Fibroblast of lung (primary cell): Measurements from ENCODE around the gene NLGN4X. TPM values are rescaled to one million over a fixed set of nuclear protein-coding genes. Genes with fewer than 3 reads are reported as not detected.

ENCODE experiments used
- DNase-seq, 2 donors: peaks; one replicate each; pipeline versions ENCODE4 v3.0.0 to v3.0.0-alpha.2; 2010; ENCODE audit warnings: low read depth in 2 of 2
- H2AFZ ChIP-seq: 2 replicates; pipeline ENCODE4 v1.5.1; 2012; ENCODE audit warnings: low read length, control low read depth, inconsistent platforms
- H3K27ac ChIP-seq: 2 replicates; pipeline ENCODE4 v1.5.1; 2011; ENCODE audit warnings: low read length, control low read depth; ENCODE audit not compliant: insufficient read depth
- H3K27me3 ChIP-seq: 2 replicates; pipeline ENCODE4 v1.5.1; 2011; ENCODE audit warnings: mild to moderate bottlenecking, low read length; ENCODE audit not compliant: control insufficient read depth, insufficient read depth
- H3K36me3 ChIP-seq: 2 replicates; pipeline ENCODE4 v1.5.1; 2011; ENCODE audit warnings: low read length; ENCODE audit not compliant: control insufficient read depth, insufficient read depth
- H3K4me1 ChIP-seq: 2 replicates; pipeline ENCODE4 v1.5.1; 2011; ENCODE audit warnings: low read length; ENCODE audit not compliant: control insufficient read depth, insufficient read depth; ENCODE audit errors: extremely low read depth
- H3K4me2 ChIP-seq: 2 replicates; pipeline ENCODE4 v1.5.1; 2011; ENCODE audit warnings: low read length, control low read depth; ENCODE audit not compliant: insufficient read depth; ENCODE audit errors: extremely low read depth
- H3K4me3 ChIP-seq, 4 experiments: fragments of 200-600 bp in 1 of 4; sonication (generic) in 1 of 4; replicated peaks in 1 of 4; 2 replicates each; pipeline ENCODE4 v1.5.1; 2011 to 2016; ENCODE audit warnings: low read length in 4 of 4, low read depth in 3 of 4, mild to moderate bottlenecking in 3 of 4, control low read depth in 2 of 4, inconsistent platforms in 1 of 4, mixed read lengths in 1 of 4; ENCODE audit not compliant: insufficient read depth in 1 of 4; ENCODE audit errors: control extremely low read depth in 1 of 4
- H3K79me2 ChIP-seq: 2 replicates; pipeline ENCODE4 v1.5.1; 2012; ENCODE audit warnings: mild to moderate bottlenecking, low read length, inconsistent platforms; ENCODE audit not compliant: control insufficient read depth, insufficient read depth
- H3K9ac ChIP-seq: 2 replicates; pipeline ENCODE4 v1.5.1; 2011; ENCODE audit warnings: mild to moderate bottlenecking, low read length, control low read depth; ENCODE audit not compliant: insufficient read depth
- H3K9me3 ChIP-seq: 2 replicates; pipeline ENCODE4 v1.5.1; 2012; ENCODE audit warnings: low read depth, low read length; ENCODE audit not compliant: control insufficient read depth, insufficient read depth
- H4K20me1 ChIP-seq: 2 replicates; pipeline ENCODE4 v1.5.1; 2011; ENCODE audit warnings: low read length; ENCODE audit not compliant: control insufficient read depth, insufficient read depth; ENCODE audit errors: extremely low read depth
- CTCF ChIP-seq, 2 donors: IDR thresholded peaks in 1 of 2; conservative IDR thresholded peaks in 1 of 2; 1 replicate in 1 of 2; 2 replicates in 1 of 2; pipeline ENCODE4 v1.5.1; 2011 to 2012; ENCODE audit warnings: low read length in 2 of 2, control low read depth in 1 of 2, inconsistent platforms in 1 of 2, low read depth in 1 of 2, mild to moderate bottlenecking in 1 of 2
- EZH2 ChIP-seq: IDR thresholded peaks from 2 replicates; pipeline ENCODE4 v1.5.1; 2012; ENCODE audit warnings: low read length, control low read depth, mild to moderate bottlenecking; ENCODE audit errors: missing control alignments
- polyA plus RNA-seq, 2 donors: library from polyadenylated mRNA; depleted of rRNA in 1 of 2; stranded (reverse) in 1 of 2; unstranded in 1 of 2; fragments of >200 nt; gene quantifications; 2 replicates each; pipeline ENCODE4 v1.2.1, GENCODE V29; 2011 to 2012; ENCODE audit warnings: missing spikeins in 1 of 2
- total RNA-seq: library from RNA; depleted of rRNA; stranded (reverse); fragments of >200 nt; gene quantifications from 2 replicates; pipeline ENCODE4 v1.2.1, GENCODE V29; 2014

Gene NLGN4X
- total and polyA plus RNA-seq, 2 donors (not counting 1 experiment from before 2014, with no cell fraction given) = 0.16 TPM; not detected in 1

- H3K27me3 ChIP-seq = no peaks in the 10 kb centered on the region
- H3K36me3 ChIP-seq = no peaks in the 10 kb centered on the region
- H4K20me1 ChIP-seq = no peaks in the 10 kb centered on the region
- H3K79me2 ChIP-seq = no peaks in the 10 kb centered on the region
- H3K4me2 ChIP-seq = no peak overlapping the region
- TF ChIP-seq EZH2 = no peak
- no peak for TF ChIP-seq CTCF (conservative IDR thresholded peaks at IDR 0.05 in 1 of 2, IDR thresholded peaks at IDR 0.05 in 1 of 2; ENCODE audit: low read depth in 1 of 2, low read length in 2 of 2)
- DNase-seq = peak in 1 of 2 donors; percentile 3
- H3K9ac ChIP-seq = no peak overlapping the region
- no peak overlapping the region for H2AFZ ChIP-seq
- H3K4me3 ChIP-seq = no peak overlapping the region
- H3K4me1 ChIP-seq = no peaks in the 10 kb centered on the region
- no peak overlapping the region for H3K27ac ChIP-seq
- H3K9me3 ChIP-seq = no peaks in the 10 kb centered on the region
These were observed 5.2 kb downstream of the NLGN4X start for GRCh38 chrX:6223516-6223915.

- DNase-seq = no peak
- no peak overlapping the region for H3K9ac ChIP-seq
- H3K27me3 ChIP-seq = no peaks in the 10 kb centered on the region
- no peaks in the 10 kb centered on the region for H4K20me1 ChIP-seq
- H3K36me3 ChIP-seq = no peaks in the 10 kb centered on the region
- H3K4me3 ChIP-seq = no peak overlapping the region
- H3K79me2 ChIP-seq = no peaks in the 10 kb centered on the region
- TF ChIP-seq CTCF (conservative IDR thresholded peaks at IDR 0.05 in 1 of 2, IDR thresholded peaks at IDR 0.05 in 1 of 2; ENCODE audit: low read depth in 1 of 2, low read length in 2 of 2) = no peak
- no peak for TF ChIP-seq EZH2
- H2AFZ ChIP-seq = no peak overlapping the region
- no peak overlapping the region for H3K27ac ChIP-seq
- H3K9me3 ChIP-seq = no peaks in the 10 kb centered on the region
- H3K4me1 ChIP-seq = no peaks in the 10 kb centered on the region
- no peak overlapping the region for H3K4me2 ChIP-seq
These were observed 18.4 kb downstream of the NLGN4X start for GRCh38 chrX:6210230-6210629.

- H3K4me2 ChIP-seq = no peak overlapping the region
- H3K27ac ChIP-seq = no peak overlapping the region
- no peaks in the 10 kb centered on the region for H3K36me3 ChIP-seq
- no peaks in the 10 kb centered on the region for H3K4me1 ChIP-seq
- TF ChIP-seq CTCF (conservative IDR thresholded peaks at IDR 0.05 in 1 of 2, IDR thresholded peaks at IDR 0.05 in 1 of 2; ENCODE audit: low read depth in 1 of 2, low read length in 2 of 2) (no peak), EZH2 (no peak)
- H3K9me3 ChIP-seq = no peaks in the 10 kb centered on the region
- DNase-seq = no peak
- no peaks in the 10 kb centered on the region for H4K20me1 ChIP-seq
- H2AFZ ChIP-seq = no peak overlapping the region
- H3K27me3 ChIP-seq = no peaks in the 10 kb centered on the region
- H3K4me3 ChIP-seq = no peak overlapping the region
- H3K79me2 ChIP-seq = no peaks in the 10 kb centered on the region
- no peak overlapping the region for H3K9ac ChIP-seq
These were observed 25.0 kb downstream of the NLGN4X start for GRCh38 chrX:6203462-6204215.
